HG03139 (cell line): ENCODE results near the gene NFE2L2.
A peak's percentile ranks its signal among the peaks of the same experiment; 100 is the strongest.
"Not testable (repeated sequence)": the region's sequence is repeated elsewhere in the genome, so short reads cannot be mapped to it uniquely, and the experiment has no call there.

Source experiments
- ATAC-seq: cut with Tn5 transposase; IDR thresholded peaks from one replicate; pipeline ENCODE4 v1.9.1; 2021; ENCODE audit not compliant: unreplicated experiment

NFE2L2 gene

DNA sequence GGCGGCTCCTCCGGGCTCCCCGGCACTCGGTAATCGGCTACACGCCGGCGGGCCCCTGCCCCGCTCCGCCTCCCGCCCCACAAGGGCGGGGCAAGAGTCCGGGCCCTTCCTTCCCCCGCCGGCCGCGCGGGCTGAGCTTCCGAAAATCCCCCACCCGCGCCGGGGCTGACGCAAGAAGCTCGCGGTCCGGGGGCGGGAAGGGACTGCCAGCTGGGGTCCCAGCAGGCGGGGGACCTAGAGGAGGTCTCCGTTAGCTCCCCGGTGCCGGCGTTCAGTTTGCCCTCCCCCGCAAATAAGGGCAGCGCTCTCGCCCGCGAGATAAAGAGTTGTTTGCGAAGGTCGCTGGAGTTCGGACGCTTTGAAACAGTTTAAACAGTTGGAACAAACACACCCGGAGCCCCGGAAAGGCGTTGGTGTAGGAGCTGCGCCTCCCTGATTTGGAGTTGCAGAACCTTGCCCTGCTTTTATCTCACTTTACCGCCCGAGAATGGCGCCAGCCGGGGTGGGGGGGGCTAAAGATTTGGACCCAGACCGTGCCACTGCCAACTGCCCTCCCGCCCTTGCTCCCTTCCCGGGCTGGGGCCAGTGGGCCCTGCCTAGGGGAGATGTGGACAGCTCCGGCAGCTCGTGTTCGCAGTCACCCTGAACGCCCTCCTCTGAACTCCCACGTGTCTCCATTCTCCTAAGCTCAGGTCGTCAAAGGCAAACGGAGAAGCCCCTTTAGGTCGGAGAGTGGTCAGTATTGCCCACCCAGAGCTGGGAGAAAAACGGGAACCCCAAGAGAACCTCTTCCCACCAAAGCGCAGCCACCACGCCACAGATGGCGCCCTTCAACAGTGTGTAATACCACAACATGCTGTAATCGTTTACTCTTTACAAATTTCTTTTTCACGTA is at the start of gene NFE2L2:
Gene NFE2L2 (minus strand): TSS at position 35 of the 895 bp plus-strand sequence. CDS start 151 bp downstream, outside the sequence.
- peak; percentile 59 for ATAC-seq

DNA sequence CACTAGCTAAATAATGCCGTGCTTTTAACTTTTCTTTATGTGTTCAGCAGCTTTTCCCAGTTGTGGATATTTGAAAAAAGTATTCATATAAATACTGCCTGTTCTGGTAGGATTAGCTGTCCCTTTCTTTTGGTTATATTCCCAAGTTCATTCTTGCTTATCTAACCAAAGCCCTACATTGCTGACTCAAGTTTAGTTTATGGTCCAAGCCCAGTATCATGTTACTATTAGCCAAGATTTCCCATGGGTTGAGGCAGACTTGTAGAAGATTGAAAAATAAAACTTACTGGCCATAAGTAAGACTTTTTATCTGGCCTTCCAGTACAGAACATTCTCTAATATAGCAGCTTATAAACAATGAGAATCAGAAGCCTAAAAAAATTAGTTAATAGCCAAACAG is 49.7 kb upstream of the NFE2L2 start:
- no peak for ATAC-seq

DNA sequence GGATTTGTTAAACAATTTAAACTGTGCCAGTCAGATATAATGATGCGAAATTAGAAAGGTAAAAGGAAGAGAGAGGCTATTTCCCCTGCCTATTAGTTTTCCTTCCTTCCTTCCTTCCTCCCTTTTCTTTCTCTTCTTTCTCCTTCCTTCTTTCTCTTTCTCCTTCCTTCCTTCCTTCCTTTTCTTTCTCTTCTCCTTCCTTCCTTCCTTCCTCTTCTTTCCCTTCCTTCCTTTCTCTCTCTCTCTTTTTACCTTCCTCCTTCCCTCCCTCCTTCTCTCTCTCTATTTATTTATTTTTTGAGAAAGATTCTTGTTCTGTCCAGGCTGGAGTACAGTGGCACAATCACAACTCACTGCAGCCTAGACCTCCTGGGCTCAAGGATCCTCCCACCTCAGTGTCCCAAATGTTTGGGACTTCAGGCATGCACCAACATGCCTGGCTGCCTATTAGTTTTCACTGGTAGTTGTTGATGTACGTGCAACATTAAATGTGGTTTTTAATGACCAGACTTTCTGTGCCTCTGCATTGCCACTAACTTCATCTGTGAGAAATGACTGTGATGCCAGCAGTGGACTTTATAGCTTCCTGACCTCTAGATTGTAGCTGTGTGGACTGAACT is 48.7 kb upstream of the NFE2L2 start:
- ATAC-seq: no peak

DNA sequence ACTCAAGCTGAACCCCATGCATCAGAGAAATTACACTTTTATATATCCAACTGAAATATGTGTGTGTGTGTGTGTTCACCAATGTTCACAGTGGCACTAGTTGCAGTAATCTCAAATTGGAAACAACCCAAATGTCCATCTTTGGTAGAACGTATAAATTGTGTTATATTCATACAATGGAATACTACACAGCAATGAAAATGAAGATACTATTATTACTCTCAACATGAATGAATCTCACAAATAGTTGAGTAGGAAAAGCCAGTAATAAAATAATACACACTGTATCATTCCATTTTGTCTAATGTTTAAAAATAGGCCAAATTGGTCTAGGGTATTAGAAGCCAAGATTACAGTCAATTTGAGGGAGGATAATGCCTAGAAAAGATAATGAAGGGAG is 48.0 kb upstream of the NFE2L2 start:
- no peak for ATAC-seq

DNA sequence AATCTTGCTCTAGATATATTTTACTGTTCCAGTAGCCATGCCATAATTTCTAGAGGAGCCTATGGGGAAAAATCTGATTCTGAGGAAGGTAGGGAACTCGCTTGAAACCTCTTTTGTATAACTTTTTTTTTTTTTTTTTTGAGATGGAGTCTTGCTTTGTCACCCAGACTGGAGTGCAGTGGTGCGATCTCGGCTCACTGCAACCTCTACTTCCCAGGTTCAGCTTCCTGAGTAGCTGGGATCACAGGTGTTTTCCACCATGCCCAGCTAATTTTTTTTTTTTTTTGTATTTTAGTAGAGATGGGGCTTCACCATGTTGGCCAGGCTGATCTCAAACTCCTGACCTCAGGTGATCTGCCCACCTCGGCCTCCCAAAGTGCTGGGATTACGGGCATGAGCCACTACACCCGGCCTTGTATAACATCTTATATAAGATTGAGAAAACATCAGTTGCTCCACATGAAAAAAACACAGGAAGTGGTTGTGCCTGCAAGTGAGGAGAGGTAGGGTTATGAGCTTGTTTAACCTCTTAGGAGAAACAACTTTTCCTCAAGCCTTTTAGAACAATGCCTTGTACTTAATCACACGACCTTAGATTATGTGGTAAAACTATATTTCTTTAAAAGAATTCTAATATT is 45.3 kb upstream of the NFE2L2 start:
- not testable (repeated sequence) for ATAC-seq

DNA sequence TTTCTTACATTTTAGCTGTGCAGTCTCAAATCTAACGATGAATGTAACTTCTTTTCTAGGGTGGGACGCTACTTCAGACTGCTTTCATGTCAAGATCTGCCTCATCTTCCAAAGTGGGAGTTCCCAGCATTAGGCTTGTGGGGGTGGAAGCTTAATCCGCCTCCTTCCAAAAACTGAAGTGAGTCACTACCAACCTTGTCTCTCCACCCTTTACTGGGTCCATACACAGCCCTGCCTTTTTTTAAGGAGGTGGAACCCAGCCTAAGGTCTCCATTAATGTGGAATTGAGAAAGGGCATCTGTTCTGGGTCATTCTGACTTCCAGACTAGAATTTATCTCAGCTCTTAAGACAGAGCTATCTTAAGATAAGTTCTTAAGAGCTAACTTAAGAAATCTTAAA is 42.0 kb upstream of the NFE2L2 start:
- ATAC-seq: no peak

DNA sequence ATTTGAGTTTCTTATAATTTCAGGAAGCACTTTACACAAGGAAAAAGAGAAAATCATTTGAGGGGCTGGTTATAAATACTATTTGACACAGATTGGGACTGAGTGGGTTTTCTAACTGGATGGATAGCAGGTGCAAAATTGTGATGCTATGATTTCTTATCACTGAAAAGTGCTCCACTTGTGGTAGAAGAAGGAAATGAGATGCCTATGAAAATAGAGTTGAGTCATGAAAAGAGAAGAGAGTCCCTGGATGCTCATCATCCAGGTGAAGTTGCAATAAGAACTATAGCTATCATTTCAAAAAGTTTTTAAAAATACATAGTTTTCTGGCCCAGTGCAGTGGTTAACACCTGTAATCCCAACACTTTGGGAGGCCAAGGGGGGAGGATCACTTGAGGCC is 39.4 kb upstream of the NFE2L2 start:
- no peak for ATAC-seq

DNA sequence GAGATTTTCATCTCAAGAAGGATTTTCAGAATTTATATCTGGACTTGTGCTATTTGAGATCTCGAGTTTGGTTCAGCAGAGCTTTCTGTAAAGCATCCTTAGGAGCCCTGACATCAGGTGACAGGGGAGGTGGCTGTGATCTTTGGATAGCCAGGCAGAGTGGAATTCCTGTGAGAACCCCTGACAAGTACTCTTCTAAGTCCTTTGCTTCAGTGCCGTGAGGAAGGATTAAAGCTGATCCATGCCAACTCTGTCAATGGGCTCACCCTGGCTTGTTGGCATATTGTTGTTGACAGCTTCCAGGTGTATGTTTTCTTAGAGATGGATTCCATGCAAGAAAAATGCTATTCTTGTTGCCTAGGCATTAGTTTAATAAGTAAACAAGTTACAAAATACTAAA is 38.0 kb upstream of the NFE2L2 start:
- no peak for ATAC-seq

DNA sequence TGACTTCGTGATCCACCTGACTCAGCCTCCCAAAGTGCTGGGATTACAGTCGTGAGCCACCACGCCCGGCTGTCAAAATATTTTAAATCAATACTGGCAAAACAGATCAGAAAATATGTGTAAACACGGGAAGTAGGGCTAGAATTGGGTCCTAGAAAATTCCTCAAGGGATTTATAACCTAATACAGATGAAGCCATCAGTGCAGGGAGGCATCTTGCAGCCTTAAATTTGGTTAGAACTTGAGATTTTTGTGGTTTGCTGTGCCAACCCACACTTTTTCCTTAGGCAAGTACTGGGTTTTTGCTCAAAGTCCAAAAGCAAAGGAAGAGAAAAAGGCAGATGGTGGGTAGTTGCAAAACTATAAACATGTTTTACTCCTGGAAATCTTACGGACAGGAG is 33.7 kb upstream of the NFE2L2 start:
- ATAC-seq: no peak

DNA sequence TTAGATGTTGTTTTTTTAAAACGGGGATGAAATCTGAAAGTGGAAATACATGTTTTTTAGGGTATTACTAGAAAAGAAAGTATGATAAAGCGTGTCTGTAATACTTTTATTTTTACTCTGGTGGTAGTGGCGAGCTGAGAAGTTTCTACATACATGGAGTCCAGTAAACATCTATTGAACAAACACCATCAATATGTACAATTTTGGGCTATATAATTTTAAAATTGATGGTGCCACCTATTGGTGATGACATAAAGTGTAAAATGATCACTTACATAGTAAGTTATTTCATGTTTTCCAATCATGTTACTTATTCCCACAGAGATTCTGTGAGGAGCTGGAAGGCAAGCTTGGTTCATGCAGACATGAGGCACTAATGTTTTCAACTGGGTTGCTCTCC is 31.5 kb upstream of the NFE2L2 start:
- ATAC-seq: no peak

DNA sequence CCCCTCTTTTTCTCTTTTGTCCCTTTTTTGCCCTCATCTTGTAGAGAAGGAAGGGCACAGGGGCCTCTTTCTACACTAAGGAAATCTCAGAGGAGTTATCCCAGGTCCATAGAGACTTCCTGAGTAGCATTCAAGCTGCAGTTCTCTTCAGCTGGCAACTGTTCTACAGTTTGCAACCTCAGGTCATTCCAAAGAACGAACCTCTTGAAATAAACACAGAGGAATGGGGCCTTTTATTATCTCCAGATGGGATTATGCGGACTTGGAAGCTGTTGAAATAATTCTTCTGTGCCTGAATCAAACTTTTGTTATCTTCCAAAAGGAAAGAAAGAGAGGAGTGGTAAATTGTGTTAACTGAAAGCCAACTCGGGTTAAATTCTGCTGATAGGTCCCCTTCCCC is 31.0 kb upstream of the NFE2L2 start:
- no peak for ATAC-seq

DNA sequence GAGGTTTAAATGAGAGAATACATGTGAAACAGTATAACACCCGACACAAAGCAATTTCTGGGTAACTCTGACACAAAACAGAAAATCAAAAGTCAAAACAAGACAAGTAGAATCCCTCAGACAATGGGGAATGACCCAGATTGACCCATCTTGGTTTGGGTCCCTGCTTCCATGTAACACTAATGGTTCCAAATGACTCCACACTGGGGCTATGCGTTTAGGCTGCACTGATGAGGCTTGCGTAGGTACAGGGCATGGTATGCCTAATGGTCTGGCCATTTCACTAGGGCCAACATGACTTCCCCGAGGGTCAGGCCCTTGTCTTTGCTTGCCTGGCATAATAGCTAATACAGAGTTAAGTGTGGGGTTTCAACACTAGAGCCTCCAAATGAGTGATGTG is 27.2 kb upstream of the NFE2L2 start:
- no peak for ATAC-seq

DNA sequence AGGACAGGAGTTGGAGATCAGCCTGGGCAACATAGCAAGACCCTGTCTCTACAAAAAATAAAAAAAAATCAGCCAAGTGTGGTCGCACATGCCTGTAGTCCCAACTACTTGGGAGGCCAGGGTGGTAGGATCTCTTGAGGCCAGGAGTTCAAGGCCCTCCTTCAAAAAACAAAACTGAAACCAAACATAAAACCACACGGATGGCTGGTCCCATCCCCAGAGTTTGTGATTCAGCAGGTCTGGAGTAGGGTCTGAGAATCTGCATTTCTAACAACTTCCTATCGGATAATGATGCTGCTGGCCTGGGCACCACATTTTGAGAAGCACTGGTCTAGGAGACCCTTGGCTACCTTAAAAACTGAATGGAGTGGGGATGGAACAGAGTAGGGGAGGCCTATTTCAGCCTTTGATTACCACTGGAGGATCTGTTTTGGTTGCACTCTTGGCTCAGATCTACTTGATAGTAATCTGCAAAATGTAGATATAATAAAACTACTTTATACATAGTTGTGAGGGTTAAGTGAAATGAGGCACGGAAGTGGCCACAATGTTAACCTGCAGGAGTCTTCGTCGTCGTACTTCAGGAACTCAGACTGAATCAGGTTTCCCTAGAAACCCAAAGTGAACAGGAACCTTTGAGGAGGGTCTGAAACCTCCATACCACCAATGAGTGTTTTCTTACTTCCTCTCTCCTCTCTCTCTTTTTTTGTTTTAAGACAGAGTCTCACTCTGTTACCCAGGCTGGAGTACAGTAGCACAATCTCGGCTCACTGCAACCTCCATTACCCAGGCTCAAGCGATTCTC is 25.5 kb upstream of the NFE2L2 start:
- peak; percentile 78 for ATAC-seq

DNA sequence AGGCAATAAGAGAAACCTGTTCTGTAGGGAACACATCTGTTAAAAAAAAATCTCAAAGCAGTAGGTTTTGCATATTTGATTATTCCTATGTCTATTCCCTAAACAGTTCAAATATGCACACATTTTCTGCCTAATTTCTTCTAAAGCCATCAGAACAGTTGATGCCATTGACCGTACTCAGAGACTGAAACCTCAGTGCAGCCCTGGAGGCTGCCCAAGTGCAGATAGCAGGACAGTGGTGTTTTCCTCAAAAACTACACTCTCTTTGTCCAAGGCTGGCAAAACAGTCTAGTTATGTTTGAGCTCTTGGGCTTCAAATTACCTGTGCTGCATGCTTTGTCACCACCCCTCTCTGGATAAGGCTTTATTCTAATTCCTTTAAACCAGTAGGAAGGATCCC is 23.3 kb upstream of the NFE2L2 start:
- ATAC-seq: no peak

DNA sequence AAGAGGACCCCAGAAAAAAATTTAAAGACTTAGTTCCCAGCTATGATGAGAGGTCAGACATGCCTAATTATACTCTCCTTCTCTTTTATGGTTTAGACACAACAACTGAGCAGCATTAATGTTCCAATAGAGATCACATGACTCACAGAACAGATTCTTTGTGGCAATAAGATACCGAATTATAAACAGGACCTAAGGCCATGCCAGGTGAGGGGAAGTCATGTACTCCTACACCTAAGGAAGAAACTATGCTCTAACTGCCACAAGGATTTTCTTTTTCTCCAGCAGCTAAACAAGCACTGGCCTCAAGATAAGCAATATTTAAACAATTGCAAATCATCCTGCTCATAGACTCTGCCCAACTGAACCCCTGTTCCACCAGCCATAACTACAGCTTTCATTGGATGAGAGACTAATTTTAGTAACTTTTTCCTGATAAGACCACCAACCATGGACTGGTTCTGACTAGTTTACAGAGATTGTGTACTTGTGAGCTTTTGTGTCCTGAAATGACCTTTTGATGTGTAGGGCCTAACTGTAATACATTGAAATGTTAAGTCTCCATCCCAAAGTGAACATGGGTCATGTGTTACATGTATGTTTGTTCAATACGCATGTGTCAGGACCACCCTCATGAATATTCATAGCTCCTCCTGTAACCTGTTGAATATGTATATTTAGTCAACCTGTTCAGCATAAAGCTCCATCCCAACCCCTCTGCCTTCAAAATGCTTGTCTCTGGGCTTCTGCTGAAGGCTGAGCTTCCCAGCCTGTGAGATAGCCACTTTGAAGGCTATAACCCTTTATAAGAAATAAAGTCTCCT is 21.6 kb upstream of the NFE2L2 start:
- ATAC-seq: no peak

DNA sequence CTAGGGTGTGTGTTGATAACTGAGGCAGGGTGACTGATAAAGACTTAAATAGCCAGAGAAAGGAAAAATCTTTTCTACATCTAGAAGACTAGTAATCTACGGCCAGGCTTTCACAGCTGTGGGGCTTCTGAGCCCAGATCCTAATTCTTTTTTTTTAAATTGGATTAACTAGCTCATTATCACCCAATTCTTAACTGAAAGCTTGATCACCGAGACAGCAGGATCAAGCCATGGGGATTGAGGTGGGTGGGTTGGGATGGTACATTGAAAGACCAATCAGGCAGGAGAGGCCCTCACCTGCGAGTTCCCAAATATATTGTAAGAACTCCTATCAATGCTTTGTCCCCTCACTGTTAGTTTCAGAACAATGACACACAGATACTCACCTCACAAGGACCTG is 20.0 kb upstream of the NFE2L2 start:
- ATAC-seq: no peak

DNA sequence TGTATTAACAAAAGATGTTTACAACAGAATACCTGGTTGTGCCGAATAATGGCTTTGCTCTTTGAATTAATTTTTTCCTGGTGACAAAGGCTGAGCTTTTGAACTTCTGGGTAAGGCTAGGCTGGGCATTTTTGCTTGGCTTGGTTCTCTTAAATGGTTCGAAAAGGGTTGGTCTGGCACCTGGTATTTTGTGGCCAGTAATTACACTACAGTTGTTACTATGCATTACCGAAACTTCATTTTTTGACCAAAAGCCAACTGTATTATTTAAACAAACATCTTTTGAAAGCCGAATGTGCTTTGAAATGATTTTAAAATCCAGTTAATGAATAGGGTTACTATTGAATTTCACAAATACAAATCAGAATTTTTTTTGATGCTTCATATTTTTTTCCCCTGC is 19.4 kb upstream of the NFE2L2 start:
- no peak for ATAC-seq

DNA sequence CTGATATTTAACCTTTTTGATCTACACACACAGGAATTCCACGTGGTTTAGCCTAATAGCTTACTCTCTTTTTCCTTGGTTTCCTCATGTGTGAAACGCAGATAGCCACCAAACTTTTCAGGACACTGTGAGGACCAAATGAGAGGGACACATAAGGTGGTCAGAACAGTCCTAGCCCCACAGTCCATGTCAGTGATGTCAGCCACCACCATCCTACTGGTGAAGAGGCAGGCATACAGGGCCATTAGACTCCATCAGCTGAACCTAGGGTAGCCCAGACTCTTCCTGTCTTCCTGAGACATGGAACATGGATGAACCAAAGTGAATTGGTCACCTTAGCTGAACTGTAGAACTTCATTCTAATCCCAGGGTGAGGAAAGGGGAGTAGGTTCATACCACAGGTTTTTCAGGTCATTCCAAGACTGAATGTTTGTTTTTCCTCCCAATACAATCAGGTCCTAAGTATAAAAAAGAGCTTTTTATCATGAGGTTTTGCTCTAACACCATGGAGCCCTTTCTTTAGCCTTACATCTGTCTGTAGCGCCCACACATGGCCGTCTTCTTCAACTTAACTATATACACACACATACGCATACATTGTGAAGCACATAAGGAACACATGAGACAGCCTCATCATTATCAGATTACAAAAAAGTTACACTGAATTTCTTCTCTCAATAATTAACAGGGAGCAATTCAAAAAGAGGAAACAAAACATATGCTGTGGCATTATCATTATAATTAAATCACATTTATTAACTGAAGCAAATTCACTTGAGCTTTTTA is 18.5 kb upstream of the NFE2L2 start:
- ATAC-seq: no peak

DNA sequence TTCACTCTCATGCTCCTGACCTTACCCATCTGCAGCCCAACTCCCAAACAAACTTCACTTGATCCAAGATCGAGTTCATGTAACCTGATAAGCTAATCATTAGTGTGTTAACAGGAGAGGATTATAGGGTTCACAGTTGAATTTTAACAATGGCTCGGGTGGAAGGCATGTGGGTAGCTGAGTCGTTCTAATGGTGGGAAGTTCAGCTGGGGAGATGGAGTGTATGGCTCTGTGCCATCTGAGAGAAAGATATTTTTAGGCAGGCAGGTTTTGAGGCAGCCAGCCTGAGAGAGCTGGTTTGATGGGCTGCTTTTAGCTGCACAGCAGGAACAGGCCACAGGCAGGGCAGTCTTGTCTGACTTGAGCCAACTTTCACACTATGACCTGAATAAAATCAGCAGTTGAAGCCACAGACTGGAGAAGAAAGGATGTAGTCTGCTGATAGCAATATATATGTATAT is 17.7 kb upstream of the NFE2L2 start:
- ATAC-seq: no peak
